Measurements from ENCODE around the gene QPRT.
"Not testable (repeated sequence)": the region's sequence is repeated elsewhere in the genome, so short reads cannot be mapped to it uniquely, and the experiment has no call there.

QPRT gene

GRCh38 chr16:29694384-29695195 lies 15.6 kb downstream of the QPRT start:
- Histone ChIP-seq H3K4me1 (ENCODE audit: low read length) (peaks cover 5% of the 10 kb centered on the region; the same call in 1 of the 2 replicates), H3F3A (ENCODE audit: insufficient read depth, low read length) (no peaks in the 10 kb centered on the region), H3K9me3 (replicated peaks; ENCODE audit: insufficient read depth, low read length) (no peaks in the 10 kb centered on the region), H4K20me1 (ENCODE audit: insufficient read depth, low read length) (no peaks in the 10 kb centered on the region), H3K79me2 (ENCODE audit: low read length) (no peaks in the 10 kb centered on the region), H3K27me3 (replicated peaks; ENCODE audit: insufficient read depth, low read length) (no peaks in the 10 kb centered on the region; the same call in 1 of the 2 replicates), H3K9ac (ENCODE audit: low read length) (no peak overlapping the region), H2AFZ (ENCODE audit: low read length) (no peak overlapping the region), H3K9me2 (replicated peaks; ENCODE audit: insufficient read depth, low read length) (no peaks in the 10 kb centered on the region), H3K4me3 (ENCODE audit: low read length) (no peak overlapping the region), H3K27ac (ENCODE audit: low read length) (no peak overlapping the region), H3K36me3 (replicated peaks; ENCODE audit: insufficient read depth, low read length) (no peaks in the 10 kb centered on the region), H3K4me2 (ENCODE audit: low read depth, low read length) (no peak overlapping the region)
- no peak for TF ChIP-seq EZH2phosphoT487 (IDR thresholded peaks at IDR 0.05; ENCODE audit: low read length)
- no peak for DNase-seq

DNA sequence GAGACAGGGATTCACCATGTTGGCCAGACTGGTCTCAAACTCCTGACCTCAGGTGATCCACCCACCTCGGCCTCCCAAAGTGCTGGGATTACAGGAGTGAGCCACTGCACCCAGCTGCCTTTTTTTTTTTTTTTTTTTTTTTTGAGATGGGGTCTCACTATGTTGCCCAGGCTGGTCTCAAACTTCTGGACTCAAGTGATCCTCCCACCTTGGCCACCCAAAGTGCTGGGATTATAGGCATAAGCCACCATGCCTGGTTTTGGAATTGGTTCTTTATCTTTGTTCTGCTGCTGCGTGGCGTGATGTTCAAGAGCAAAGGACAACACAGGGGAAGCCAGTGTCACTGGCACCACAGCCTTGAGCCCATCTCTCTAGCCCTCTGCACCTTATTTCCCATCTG lies 16.7 kb downstream of the QPRT start:
- not testable (repeated sequence) for H3K9ac ChIP-seq (ENCODE audit: low read length); H3K27me3 ChIP-seq (replicated peaks; ENCODE audit: insufficient read depth, low read length); H3K9me2 ChIP-seq (replicated peaks; ENCODE audit: insufficient read depth, low read length); H3K27ac ChIP-seq (ENCODE audit: low read length); H3F3A ChIP-seq (ENCODE audit: insufficient read depth, low read length); H3K36me3 ChIP-seq (replicated peaks; ENCODE audit: insufficient read depth, low read length); DNase-seq; H3K79me2 ChIP-seq (ENCODE audit: low read length); H3K4me1 ChIP-seq (ENCODE audit: low read length); H3K4me3 ChIP-seq (ENCODE audit: low read length); H2AFZ ChIP-seq (ENCODE audit: low read length); H4K20me1 ChIP-seq (ENCODE audit: insufficient read depth, low read length); H3K4me2 ChIP-seq (ENCODE audit: low read depth, low read length); H3K9me3 ChIP-seq (replicated peaks; ENCODE audit: insufficient read depth, low read length)

DNA sequence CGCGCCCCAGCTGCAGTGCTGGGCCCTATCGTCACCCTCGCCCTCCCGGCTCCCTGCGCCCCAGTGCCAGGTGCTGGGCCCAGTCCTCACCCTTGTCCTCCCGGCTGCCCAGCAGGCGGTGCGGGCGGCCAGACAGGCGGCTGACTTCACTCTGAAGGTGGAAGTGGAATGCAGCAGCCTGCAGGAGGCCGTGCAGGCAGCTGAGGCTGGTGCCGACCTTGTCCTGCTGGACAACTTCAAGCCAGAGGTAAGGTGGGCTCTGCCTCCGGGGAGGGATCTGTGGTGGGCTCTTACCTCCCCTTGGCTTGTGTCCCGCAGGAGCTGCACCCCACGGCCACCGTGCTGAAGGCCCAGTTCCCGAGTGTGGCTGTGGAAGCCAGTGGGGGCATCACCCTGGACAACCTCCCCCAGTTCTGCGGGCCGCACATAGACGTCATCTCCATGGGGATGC lies 17.9 kb downstream of the QPRT start:
- H3K27ac ChIP-seq (ENCODE audit: low read length): no peak overlapping the region
- no peaks in the 10 kb centered on the region for H3K9me2 ChIP-seq (replicated peaks; ENCODE audit: insufficient read depth, low read length)
- no peak for TF ChIP-seq EZH2 (optimal IDR thresholded peaks at IDR 0.05; ENCODE audit: low read depth, low read length)
- peaks cover 5% of the 10 kb centered on the region; the same call in 1 of the 2 replicates for H3F3A ChIP-seq (ENCODE audit: insufficient read depth, low read length)
- H2AFZ ChIP-seq (ENCODE audit: low read length): no peak overlapping the region
- no peak overlapping the region for H3K9ac ChIP-seq (ENCODE audit: low read length)
- H4K20me1 ChIP-seq (ENCODE audit: insufficient read depth, low read length): no peaks in the 10 kb centered on the region
- H3K4me3 ChIP-seq (ENCODE audit: low read length): no peak overlapping the region
- no peaks in the 10 kb centered on the region; the same call in 1 of the 2 replicates for H3K27me3 ChIP-seq (replicated peaks; ENCODE audit: insufficient read depth, low read length)
- no peaks in the 10 kb centered on the region for H3K79me2 ChIP-seq (ENCODE audit: low read length)
- peaks cover 8% of the 10 kb centered on the region for H3K4me1 ChIP-seq (ENCODE audit: low read length)
- H3K36me3 ChIP-seq (replicated peaks; ENCODE audit: insufficient read depth, low read length): no peaks in the 10 kb centered on the region
- no peak for DNase-seq
- H3K9me3 ChIP-seq (replicated peaks; ENCODE audit: insufficient read depth, low read length): no peaks in the 10 kb centered on the region
- H3K4me2 ChIP-seq (ENCODE audit: low read depth, low read length): no peak overlapping the region

GRCh38 chr16:29697391-29697790 lies 18.4 kb downstream of the QPRT start:
- Histone ChIP-seq H3K9ac (ENCODE audit: low read length) (no peak overlapping the region), H4K20me1 (ENCODE audit: insufficient read depth, low read length) (no peaks in the 10 kb centered on the region), H3K9me3 (replicated peaks; ENCODE audit: insufficient read depth, low read length) (no peaks in the 10 kb centered on the region), H3K9me2 (replicated peaks; ENCODE audit: insufficient read depth, low read length) (no peaks in the 10 kb centered on the region), H2AFZ (ENCODE audit: low read length) (no peak overlapping the region), H3K4me1 (ENCODE audit: low read length) (peaks cover 13% of the 10 kb centered on the region), H3K36me3 (replicated peaks; ENCODE audit: insufficient read depth, low read length) (no peaks in the 10 kb centered on the region), H3K4me3 (ENCODE audit: low read length) (no peak overlapping the region), H3K79me2 (ENCODE audit: low read length) (no peaks in the 10 kb centered on the region), H3K27me3 (replicated peaks; ENCODE audit: insufficient read depth, low read length) (no peaks in the 10 kb centered on the region; the same call in 1 of the 2 replicates), H3K4me2 (ENCODE audit: low read depth, low read length) (no peak overlapping the region), H3F3A (ENCODE audit: insufficient read depth, low read length) (peaks cover 10% of the 10 kb centered on the region; the same call in 1 of the 2 replicates), H3K27ac (ENCODE audit: low read length) (no peak overlapping the region)
- DNase-seq: no peak
- no peak for TF ChIP-seq EZH2phosphoT487 (IDR thresholded peaks at IDR 0.05; ENCODE audit: low read length)

DNA sequence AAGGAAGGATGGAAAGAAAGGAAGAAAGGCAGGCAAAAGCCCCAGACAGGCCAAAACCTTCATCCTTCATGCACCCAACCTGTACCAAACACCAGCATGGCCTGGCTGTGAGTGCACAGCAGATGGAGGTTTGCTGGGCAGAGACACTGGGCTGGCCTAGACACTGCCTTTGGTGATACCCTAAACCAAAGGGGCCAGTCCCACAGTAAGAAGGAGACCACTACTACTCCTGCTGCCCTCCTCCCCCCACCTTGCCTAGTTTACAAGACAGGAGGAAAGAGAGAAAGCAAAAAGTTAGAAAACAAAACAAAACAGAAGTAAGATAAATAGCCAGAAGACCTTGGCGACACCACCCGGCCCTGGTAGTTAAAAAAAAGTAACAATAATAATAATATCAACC lies 19.1 kb downstream of the QPRT start:
- Histone ChIP-seq H3K9ac (ENCODE audit: low read length) (no peak overlapping the region), H3K4me2 (ENCODE audit: low read depth, low read length) (no peak overlapping the region), H3K4me3 (ENCODE audit: low read length) (no peak overlapping the region), H3F3A (ENCODE audit: insufficient read depth, low read length) (peaks cover 14% of the 10 kb centered on the region; the same call in 1 of the 2 replicates), H3K27me3 (replicated peaks; ENCODE audit: insufficient read depth, low read length) (no peaks in the 10 kb centered on the region; the same call in 1 of the 2 replicates), H3K9me2 (replicated peaks; ENCODE audit: insufficient read depth, low read length) (no peaks in the 10 kb centered on the region), H3K27ac (ENCODE audit: low read length) (no peak overlapping the region), H3K4me1 (ENCODE audit: low read length) (peaks cover 17% of the 10 kb centered on the region), H3K79me2 (ENCODE audit: low read length) (no peaks in the 10 kb centered on the region), H2AFZ (ENCODE audit: low read length) (no peak overlapping the region), H3K9me3 (replicated peaks; ENCODE audit: insufficient read depth, low read length) (no peaks in the 10 kb centered on the region), H3K36me3 (replicated peaks; ENCODE audit: insufficient read depth, low read length) (no peaks in the 10 kb centered on the region), H4K20me1 (ENCODE audit: insufficient read depth, low read length) (no peaks in the 10 kb centered on the region)
- DNase-seq: no peak
- no peak for TF ChIP-seq EZH2 (optimal IDR thresholded peaks at IDR 0.05; ENCODE audit: low read depth, low read length)
- TF ChIP-seq, protein P1, sequence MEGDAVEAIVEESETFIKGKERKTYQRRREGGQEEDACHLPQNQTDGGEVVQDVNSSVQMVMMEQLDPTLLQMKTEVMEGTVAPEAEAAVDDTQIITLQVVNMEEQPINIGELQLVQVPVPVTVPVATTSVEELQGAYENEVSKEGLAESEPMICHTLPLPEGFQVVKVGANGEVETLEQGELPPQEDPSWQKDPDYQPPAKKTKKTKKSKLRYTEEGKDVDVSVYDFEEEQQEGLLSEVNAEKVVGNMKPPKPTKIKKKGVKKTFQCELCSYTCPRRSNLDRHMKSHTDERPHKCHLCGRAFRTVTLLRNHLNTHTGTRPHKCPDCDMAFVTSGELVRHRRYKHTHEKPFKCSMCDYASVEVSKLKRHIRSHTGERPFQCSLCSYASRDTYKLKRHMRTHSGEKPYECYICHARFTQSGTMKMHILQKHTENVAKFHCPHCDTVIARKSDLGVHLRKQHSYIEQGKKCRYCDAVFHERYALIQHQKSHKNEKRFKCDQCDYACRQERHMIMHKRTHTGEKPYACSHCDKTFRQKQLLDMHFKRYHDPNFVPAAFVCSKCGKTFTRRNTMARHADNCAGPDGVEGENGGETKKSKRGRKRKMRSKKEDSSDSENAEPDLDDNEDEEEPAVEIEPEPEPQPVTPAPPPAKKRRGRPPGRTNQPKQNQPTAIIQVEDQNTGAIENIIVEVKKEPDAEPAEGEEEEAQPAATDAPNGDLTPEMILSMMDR (IDR thresholded peaks at IDR 0.05; ENCODE audit: low read length): no peak
- TF ChIP-seq EZH2phosphoT487 (IDR thresholded peaks at IDR 0.05; ENCODE audit: low read length): no peak
